GM19240 (cell line): ENCODE data around the gene MATCAP1.
A peak's percentile ranks its signal among the peaks of the same experiment; 100 is the strongest.

ENCODE experiments used
- DNase-seq: peaks from one replicate; pipeline ENCODE4 v3.0.0; 2011; ENCODE audit warnings: low spot score; ENCODE audit not compliant: insufficient read length

MATCAP1 gene

GRCh38 chr16:67208154-67208896 lies 24.6 kb upstream of the MATCAP1 start:
- DNase-seq, result no peak

DNA sequence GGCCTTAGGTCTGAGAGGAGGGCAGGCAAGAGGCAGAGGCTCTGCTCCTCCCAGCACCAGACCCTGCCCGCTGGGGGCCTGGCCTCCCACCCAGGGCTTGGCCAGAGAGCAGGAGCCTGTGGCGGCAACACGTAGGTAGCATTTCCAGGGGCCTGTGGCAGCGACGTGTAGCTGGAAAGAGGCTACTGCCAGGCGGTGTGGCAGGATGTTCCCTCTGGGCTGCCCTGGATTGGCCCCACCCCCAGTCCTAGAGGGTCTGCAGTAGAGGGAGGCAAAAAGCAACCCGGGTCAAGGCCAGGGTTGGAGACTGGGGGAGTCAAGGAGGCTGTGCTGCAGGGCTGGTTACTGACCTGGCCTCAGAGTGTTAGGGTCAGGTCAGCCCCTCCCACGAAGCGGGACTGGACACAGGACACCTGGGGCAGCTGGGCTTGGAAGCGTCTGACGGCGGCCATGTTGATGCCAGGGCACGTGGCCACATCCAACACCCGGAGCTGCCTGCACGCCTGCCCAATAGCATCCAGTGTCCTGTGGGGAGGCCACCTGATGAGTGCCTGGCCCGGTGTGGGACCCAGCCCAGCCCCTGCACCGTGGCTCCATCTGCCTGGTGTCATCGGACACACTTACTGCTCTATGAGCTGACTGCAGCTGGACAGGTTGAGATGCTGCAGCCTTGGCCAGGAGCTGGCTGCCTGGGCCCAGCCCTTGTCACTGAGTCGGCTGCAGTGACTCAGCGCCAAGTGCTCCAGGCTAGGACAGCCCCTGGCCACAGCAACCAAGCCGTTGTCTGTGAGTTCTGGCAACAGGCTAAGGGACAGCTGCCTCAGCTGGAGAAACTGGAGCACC lies 23.7 kb upstream of the MATCAP1 start:
- no peak for DNase-seq

- no peak for DNase-seq
Observed at GRCh38 chr16:67206838-67207248, 23.1 kb upstream of the MATCAP1 start.

DNA sequence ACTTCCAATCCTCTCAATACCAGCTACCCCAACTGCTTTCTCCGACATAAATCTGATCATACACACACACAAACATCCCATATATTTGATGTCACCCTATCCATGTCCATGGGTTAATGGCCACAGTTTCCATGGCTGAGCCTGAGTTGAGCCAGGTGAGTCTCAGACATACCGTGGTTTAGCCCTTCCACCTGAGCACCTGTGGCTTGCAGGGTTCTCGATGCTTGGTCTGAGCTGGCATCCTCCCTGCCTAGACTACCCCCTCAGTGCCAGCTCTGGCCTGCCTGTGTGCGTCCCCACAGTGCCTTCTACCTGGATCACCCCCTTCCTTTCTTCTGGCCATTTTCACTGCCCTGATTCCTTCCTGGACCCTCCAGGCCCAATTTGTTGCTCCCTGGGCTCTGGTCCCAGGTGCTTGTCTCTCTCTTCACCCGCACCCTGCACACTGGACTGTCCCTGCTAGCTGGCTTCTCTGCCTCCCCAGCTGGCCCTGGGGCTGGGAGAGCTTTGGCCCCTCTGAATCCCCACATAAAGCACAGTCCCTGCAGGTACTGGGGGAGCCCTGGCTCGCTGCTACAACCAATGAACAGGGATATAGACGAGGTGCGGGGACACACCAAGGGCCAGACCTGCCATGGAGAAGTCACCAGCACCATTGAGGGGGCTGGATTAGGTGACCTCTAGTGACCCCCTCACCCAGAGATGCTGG lies 22.5 kb upstream of the MATCAP1 start:
- DNase-seq, result no peak

- no peak for DNase-seq
Observed at GRCh38 chr16:67204076-67204475, 20.3 kb upstream of the MATCAP1 start.

- DNase-seq, result no peak
Observed at GRCh38 chr16:67202956-67203493, 19.3 kb upstream of the MATCAP1 start.

DNA sequence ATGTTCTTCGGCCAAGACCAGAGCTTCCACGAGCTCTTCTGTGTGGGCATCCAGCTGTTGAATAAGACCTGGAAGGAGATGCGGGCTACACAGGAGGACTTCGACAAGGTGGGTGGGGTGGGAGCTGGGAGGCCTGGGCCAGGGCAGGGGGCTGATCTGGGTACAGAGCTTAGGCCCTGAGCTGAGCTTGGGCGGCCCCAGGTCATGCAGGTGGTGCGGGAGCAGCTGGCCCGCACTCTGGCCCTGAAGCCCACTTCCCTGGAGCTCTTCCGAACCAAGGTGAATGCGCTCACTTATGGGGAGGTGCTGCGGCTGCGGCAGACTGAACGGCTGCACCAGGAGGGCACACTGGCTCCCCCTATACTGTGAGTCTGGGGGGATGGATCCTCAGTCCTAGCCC lies 18.7 kb upstream of the MATCAP1 start:
- no peak for DNase-seq

DNA sequence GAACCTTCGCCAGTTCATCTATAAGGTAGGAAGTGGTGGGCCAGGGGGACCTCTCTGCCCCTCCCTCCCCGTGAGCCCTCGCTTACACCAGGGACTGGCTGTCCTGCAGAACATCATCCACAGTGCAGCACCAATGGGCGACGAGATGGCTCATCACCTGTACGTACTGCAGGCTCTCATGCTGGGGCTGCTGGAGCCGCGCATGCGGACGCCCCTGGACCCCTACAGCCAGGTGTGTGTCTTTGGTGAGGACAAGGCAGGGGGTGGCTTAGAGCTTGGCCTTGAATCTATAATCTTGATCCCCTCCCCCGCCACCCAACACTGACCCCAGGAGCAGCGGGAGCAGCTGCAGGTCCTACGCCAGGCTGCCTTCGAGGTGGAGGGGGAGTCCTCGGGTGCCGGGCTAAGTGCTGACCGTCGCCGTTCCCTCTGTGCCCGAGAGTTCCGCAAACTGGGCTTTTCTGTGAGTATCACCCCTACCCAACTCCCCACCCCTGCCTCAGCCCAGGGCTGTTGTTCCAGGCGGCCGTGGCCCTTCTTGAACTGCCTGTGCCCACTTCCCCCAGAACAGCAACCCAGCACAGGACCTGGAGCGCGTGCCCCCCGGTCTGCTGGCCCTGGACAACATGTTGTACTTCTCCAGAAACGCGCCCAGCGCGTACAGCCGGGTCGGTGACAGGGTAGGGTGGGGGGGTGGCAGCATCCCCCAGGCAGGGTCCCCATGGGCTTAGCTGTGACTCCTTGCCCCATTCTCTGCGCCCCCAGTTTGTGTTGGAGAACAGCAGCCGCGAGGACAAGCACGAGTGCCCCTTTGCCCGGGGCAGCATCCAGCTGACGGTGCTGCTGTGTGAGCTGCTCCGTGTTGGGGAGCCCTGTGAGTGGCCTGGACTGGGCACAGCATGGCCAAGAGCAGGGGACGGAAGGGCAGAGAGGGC lies 17.9 kb upstream of the MATCAP1 start:
- no peak for DNase-seq

- DNase-seq, result no peak
Observed at GRCh38 chr16:67200491-67200890, 16.7 kb upstream of the MATCAP1 start.

DNA sequence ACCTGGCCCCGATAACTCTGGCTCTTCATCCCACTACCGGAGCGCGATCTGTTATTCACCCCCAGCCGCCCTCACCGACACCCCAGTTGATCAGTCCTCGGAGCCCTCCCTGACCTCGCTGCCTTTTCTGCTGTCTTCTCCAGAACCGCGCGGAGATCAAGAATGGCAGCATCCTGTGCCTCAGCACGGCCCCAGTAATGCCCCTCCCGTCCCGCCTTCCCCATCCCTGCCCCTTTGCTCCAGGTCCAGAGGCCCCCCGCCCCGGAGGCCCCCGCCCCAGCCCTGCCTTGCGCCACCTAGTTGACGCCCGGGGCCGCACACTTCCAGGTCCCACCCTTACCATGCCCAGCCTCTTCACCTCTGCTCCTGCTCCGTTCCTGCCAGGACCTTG lies 16.0 kb upstream of the MATCAP1 start:
- DNase-seq, result no peak

DNA sequence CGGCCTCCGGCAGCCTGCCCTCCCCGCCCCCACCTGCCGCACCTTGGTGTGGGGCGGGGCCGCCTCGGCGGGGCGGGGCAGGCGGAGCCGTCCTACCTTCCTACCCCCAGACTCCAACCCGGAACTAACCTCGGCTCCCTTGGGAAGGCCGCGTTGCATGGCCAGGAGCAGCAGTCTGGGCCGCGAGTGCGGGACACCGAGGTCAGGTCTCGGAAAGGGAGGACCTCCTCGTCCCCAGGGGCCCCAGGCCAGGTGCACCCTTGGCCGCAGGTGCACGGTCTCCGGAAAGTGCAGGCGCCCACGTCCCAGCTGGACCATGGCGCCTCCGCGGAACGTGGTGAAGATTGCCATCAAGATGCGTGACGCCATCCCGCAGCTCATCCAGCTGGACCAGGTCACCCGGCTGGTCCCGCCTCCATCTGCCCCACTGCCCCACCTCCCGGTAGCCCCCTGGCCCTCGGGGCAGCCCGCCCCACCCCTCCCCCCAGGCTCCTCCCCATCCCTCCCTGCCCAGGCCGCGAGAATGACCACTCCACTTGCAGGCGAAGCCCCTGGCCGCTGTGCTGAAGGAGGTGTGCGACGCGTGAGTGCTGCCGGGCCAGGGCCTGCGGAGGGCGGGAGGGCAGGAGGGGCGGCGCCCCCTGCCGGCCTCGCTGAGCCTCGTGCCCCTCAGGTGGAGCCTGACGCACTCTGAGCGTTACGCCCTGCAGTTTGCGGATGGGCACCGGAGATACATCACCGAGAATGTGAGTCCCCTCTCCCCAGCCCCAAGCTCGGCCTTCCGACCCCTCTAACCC lies 15.4 kb upstream of the MATCAP1 start, which contains the start of gene ELMO3:
TSS of gene ELMO3 (plus strand) at position 121 of the 797 bp plus-strand sequence. CDS start at position 317, 196 bp downstream.
- no peak for DNase-seq

- DNase-seq, result no peak
Observed at GRCh38 chr16:67198238-67198734, 14.5 kb upstream of the MATCAP1 start.

DNA sequence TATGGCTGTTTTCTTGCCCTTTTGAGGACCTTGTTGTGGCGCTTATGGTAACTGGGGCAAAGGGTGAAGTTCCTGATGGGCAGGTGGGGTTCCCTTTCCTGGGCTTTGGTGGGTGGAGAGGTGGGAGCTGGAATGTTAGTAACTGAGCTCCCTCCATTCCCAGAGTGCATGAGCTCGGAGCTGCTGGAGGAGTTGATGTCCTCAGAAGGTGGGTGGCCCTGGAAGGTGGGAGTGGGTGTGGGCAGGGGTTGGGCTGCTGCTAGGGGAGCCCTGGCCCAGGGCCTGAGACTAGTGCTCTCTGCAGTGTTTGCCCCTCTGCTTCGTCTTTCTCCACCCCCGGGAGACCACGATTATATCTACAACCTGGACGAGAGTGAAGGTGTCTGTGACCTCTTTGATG lies 13.9 kb upstream of the MATCAP1 start:
- no peak for DNase-seq

- no peak for DNase-seq
Observed at GRCh38 chr16:67196881-67197280, 13.1 kb upstream of the MATCAP1 start.

DNA sequence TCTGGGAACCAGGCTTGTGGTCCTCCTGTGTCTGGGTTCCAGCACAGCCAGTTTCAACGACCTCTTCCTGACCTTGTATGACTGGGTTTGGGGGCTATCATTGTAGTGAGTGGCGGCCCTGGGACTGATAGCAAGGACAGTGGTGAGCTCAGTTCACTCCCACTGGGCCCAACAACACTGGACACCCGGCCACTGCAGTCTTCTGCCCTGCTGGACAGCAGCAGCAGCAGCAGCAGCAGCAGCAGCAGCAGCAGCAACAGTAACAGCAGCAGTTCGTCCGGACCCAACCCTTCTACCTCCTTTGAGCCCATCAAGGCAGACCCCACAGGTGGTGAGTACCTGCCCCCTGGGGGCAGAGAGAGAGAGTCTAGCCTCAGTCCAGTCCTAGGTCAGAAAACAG lies 11.9 kb upstream of the MATCAP1 start:
- no peak for DNase-seq

GRCh38 chr16:67194260-67194659 lies 10.5 kb upstream of the MATCAP1 start:
- no peak for DNase-seq

GRCh38 chr16:67193536-67193935 lies 9.8 kb upstream of the MATCAP1 start:
- DNase-seq, result no peak

DNA sequence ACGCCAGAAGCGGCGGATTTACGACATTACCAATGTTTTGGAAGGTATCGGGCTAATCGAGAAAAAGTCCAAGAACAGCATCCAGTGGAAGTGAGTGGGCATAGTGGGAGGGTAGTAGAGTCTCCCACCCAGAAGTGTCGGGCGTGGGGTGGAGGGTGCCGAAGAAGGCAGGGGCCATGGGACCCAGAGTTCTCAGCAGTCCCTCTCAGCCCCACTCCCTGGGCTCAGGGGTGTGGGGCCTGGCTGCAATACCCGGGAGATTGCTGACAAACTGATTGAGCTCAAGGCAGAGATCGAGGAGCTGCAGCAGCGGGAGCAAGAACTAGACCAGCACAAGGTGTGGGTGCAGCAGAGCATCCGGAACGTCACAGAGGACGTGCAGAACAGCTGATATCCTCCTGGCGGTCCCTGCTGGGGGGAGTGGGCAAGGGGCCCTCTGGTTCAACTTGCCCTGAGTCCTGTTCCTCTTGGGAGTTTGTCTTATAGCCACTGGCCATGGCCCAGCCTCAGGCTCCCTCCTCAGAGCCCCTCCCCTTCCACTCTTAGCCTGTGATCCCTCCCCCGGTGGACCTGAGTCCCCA lies 9.1 kb upstream of the MATCAP1 start:
- no peak for DNase-seq

DNA sequence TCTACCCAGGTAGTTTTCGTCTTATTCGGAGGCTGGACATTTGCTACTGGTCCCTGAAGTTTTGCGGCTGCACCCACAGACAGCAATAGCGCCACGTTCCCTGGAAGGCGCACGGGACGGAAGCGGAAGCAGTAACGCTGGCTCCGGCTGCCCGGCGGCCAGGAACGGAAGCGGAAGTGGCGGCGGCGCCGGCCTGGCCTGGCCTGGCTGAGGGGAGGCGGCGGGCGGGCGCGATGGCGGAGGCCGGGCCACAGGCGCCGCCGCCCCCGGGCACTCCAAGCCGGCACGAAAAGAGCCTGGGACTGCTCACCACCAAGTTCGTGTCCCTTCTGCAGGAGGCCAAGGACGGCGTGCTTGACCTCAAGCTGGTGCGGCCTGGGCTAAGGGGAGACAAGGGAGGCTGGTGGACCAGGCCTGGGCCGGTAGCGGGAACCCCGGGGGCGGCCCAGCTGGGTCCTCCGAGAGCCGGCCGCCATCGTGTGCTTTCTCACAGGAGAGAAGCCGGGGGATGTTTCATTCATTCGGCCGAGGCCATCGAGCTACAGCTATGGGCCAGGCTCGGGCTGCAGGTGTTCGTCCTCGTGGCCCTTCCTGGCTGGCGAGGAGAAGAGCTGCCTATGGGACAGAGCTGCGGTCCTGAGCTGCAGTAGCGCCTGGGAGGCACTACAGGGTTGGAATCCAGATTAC lies 8.4 kb upstream of the MATCAP1 start, which contains the start of gene E2F4:
TSS of gene E2F4 (plus strand) at position 161 of the 687 bp plus-strand sequence. CDS start at position 234, 73 bp downstream.
- DNase-seq, result peak; percentile 98
